Stimulated activated CD4-positive, alpha-beta T cell treated with anti-CD3 and anti-CD28 coated beads, Interleukin-4, amount 100 ng/mL, for 48 hours (primary cell): ENCODE data around the gene ENAH.

Experiments
- DNase-seq, 2 donors: peaks; one replicate each; pipeline ENCODE4 v3.0.0-alpha.2; 2020; ENCODE audit warnings: low read depth in 2 of 2

ENAH gene

GRCh38 chr1:225559902-225560301 is 93.0 kb downstream of the ENAH start:
- no peak for DNase-seq

- DNase-seq = no peak
These were observed 93.6 kb downstream of the ENAH start for GRCh38 chr1:225559326-225559725.

- DNase-seq = no peak
These were observed 96.2 kb downstream of the ENAH start for GRCh38 chr1:225556694-225557093.

- no peak for DNase-seq
These were observed 97.1 kb downstream of the ENAH start for GRCh38 chr1:225555821-225556220.

DNA sequence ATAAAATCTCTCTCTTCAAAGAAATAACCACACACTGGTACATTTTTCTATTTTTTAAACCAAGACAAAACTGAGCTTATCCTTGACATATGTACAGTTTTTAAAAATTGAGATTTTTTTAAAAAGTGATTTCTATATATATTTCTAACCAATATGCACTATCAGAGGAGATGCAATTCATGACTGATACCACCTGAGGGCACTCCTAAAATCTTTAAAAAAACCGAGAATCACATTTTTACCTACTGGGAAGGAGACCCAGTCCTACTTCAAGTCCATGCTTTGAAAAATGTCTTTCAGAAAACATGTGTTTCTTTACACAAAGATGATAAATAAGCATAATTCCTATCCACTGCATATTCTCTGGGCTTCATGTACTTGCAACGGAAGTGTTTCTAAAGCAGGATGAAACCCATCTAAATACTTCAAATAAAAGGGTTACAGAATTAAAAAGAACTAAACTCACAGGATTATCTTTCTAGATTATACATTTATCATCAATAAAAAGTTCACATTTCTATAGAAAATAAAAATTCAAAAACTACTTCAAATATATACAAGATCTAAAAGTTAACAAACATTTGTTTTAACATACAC is 98.6 kb downstream of the ENAH start:
- no peak for DNase-seq

DNA sequence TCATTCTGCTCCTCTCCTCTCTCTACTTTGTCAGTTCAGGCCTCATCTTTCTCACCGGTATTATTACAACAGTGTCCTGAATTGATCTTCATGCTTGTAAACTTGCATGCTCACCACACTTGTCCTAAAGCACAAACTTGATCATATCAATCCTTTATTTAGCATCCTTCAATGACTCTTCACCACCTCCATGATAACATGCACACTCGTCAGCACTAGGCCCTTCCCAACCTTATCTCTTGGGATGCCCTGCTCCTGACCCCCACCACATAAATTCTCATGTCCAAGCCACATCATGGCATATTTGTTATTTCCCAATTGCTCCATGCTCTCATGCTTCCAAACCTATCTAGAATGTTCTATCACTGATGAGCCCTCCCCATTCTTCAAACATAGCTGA is 103.1 kb downstream of the ENAH start:
- DNase-seq = no peak

- DNase-seq = no peak
These were observed 104.6 kb downstream of the ENAH start for GRCh38 chr1:225548140-225548857.

DNA sequence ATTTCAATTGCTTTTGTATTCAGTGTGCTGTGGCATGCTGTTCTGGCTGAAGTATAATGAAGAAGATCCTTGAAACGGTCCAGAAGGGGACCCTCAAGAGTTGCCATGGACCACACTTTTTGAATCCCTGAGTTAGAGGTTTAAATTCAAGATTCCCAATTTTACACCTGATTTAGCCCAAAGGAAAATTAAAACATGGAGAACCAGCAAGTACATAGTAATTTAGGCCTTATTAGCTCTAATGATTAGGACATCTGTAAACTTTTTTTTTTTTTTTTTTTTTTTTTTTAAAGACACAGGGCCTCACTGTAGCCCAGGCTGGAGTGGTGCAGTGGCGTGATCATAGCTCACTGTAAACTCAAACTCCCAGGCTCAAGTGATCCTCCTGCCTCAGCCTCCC is 107.3 kb downstream of the ENAH start:
- DNase-seq = no peak

GRCh38 chr1:225544924-225545323 is 108.0 kb downstream of the ENAH start:
- DNase-seq = no peak

GRCh38 chr1:225544263-225544662 is 108.7 kb downstream of the ENAH start:
- no peak for DNase-seq

DNA sequence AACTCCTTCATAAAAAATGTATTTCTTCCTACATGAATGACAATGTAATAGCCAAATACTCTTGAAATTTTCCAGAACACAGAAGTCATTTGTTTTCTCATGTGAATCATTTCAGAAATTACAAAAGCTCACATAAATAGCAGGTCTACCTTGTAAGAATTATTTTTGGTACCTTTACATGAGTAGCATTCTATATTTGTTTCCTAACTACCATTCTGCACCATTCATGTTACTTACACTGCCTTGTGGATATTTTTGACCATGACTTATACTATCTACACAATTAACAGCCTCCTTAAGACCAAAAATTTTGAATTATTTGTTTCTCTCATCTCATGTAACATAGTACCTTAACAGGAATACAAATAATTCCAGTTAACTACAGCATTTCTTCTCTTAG is 109.6 kb downstream of the ENAH start:
- no peak for DNase-seq

- DNase-seq = no peak
These were observed 111.5 kb downstream of the ENAH start for GRCh38 chr1:225541383-225541782.

- no peak for DNase-seq
These were observed 113.3 kb downstream of the ENAH start for GRCh38 chr1:225539575-225539974.

- DNase-seq = no peak
These were observed 113.9 kb downstream of the ENAH start for GRCh38 chr1:225539069-225539468.

- DNase-seq = no peak
These were observed 115.2 kb downstream of the ENAH start for GRCh38 chr1:225537554-225538251.

- no peak for DNase-seq
These were observed 117.6 kb downstream of the ENAH start for GRCh38 chr1:225535280-225535679.

- DNase-seq = no peak
These were observed 118.2 kb downstream of the ENAH start for GRCh38 chr1:225534772-225535171.

DNA sequence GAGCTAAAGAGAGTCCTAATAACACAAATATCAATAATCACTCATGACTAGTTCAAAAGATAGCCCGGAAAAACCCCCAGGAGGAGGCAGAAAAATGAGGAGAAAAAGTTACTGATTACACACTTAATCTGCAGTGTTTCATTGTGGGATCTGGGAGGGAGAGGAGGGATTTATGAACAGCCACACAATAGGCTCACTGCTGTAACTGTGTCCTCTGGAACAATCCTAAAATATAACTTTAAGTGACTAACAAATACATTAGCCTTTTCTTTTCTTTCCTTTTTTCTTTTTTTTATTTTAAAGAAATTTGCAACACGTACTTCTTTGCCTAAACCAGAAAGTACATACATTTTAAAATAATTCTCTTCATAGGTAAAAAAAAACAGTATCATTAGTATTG is 118.8 kb downstream of the ENAH start:
- DNase-seq = no peak

- DNase-seq = no peak
These were observed 119.7 kb downstream of the ENAH start for GRCh38 chr1:225533238-225533637.

GRCh38 chr1:225532240-225532944 is 120.5 kb downstream of the ENAH start:
- no peak for DNase-seq

DNA sequence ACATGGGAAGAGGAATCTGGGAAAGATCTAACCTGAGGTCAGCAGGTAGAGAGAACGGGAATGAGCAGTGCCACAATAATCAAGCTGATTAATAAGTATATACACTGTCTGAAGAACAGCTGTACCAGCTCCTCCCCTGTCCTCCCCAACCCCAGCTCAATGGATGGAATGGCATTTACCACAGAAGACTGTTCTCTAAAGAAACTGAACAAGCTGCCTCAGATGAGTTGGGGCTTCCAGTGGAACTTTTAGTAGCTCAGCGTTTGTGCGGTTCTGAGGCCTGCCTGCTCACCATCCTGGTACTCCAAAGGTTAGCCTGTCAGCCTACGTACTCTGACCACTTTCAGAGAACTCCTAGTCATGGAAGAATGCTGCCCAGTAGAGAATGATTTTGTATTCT is 123.2 kb downstream of the ENAH start:
- DNase-seq = no peak

GRCh38 chr1:225527575-225527974 is 125.3 kb downstream of the ENAH start:
- no peak for DNase-seq

DNA sequence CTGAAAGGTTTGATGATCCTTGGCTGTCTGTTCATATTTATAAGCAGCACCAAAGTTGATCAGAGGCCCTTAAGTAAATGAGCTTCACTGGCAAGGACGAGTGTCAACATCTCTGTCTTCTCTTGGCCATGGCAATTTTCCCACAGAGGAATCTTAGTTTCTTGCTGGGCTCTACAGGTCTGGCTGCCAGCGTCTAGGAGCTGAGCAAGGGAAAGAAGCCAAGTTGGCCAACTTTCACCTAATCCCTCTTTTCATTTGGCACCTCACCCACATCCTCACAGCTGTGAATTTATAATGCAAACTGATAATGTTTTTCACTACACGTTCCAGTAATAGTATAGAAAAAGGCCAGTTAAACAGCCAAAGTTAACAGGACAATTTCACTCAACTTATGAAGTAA is 126.0 kb downstream of the ENAH start:
- no peak for DNase-seq
